HepG2 (cell line): Measurements from ENCODE around the gene PRDM12. TPM values are rescaled to one million over a fixed set of nuclear protein-coding genes. Genes with fewer than 3 reads are reported as not detected.

ENCODE experiments used
- CEBPB ChIP-seq: IDR thresholded peaks from 2 replicates; pipeline ENCODE4 v1.6.1; 2011; ENCODE audit warnings: low read depth, low read length, improper control_type of control experiment, borderline replicate concordance
- GRHL1 ChIP-seq: sonication (generic); formaldehyde crosslinking; conservative IDR thresholded peaks from 2 replicates; pipeline ENCODE4 v1.8.0; 2022; ENCODE audit warnings: missing genetic modification reagents
- HINFP ChIP-seq: sonication (generic); formaldehyde crosslinking; IDR thresholded peaks from 2 replicates; pipeline ENCODE4 v1.4.0; 2020; ENCODE audit warnings: low read depth, mild to moderate bottlenecking, missing genetic modification reagents
- HOXD1 ChIP-seq: sonication (generic); formaldehyde crosslinking; IDR thresholded peaks from 2 replicates; pipeline ENCODE4 v1.5.0; 2020; ENCODE audit warnings: missing genetic modification reagents
- NCOA5 ChIP-seq: sonication (generic); formaldehyde crosslinking; IDR thresholded peaks from 2 replicates; pipeline ENCODE4 v1.4.0; 2020; ENCODE audit warnings: missing genetic modification reagents
- POGK ChIP-seq: sonication (generic); formaldehyde crosslinking; conservative IDR thresholded peaks from 2 replicates; pipeline ENCODE4 v1.8.0; 2022; ENCODE audit warnings: mild to moderate bottlenecking, moderate library complexity, missing genetic modification reagents
- RBAK ChIP-seq: sonication (generic); formaldehyde crosslinking; IDR thresholded peaks from 2 replicates; pipeline ENCODE4 v1.5.1; 2020; ENCODE audit warnings: mild to moderate bottlenecking, missing genetic modification reagents
- RBM39 ChIP-seq: fragments of 200-400 bp; formaldehyde crosslinking; IDR thresholded peaks from one replicate; pipeline ENCODE4 v1.6.1; 2018; ENCODE audit warnings: antibody characterized with exemption, mild to moderate bottlenecking, low read depth, low read length; ENCODE audit not compliant: poor library complexity, severe bottlenecking
- RFX3 ChIP-seq: IDR thresholded peaks from 2 replicates; pipeline ENCODE4 v1.6.1; 2016; ENCODE audit warnings: missing biosample characterization, missing genetic modification reagents
- TMF1 ChIP-seq: sonication (generic); formaldehyde crosslinking; IDR thresholded peaks from 2 replicates; pipeline ENCODE4 v1.8.1; 2022; ENCODE audit warnings: low read depth, missing genetic modification reagents
- U2AF2 ChIP-seq: fragments of 200-400 bp; formaldehyde crosslinking; IDR thresholded peaks from 2 replicates; pipeline ENCODE4 v1.6.1; 2017; ENCODE audit warnings: low read depth, mild to moderate bottlenecking, low read length
- ZNF18 ChIP-seq: sonication (generic); formaldehyde crosslinking; IDR thresholded peaks from 2 replicates; pipeline ENCODE4 v1.8.0; 2022; ENCODE audit warnings: mild to moderate bottlenecking, missing genetic modification reagents; ENCODE audit not compliant: insufficient replicate concordance
- ZNF30 ChIP-seq: sonication (generic); formaldehyde crosslinking; IDR thresholded peaks from 2 replicates; pipeline ENCODE4 v1.5.0; 2020; ENCODE audit warnings: mild to moderate bottlenecking, missing genetic modification reagents
- ZNF34 ChIP-seq: sonication (generic); formaldehyde crosslinking; IDR thresholded peaks from 2 replicates; pipeline ENCODE4 v1.4.0; 2020; ENCODE audit warnings: mild to moderate bottlenecking, missing genetic modification reagents, borderline replicate concordance
- ZNF460 ChIP-seq: sonication (generic); formaldehyde crosslinking; IDR thresholded peaks from 2 replicates; pipeline ENCODE4 v1.5.1; 2020; ENCODE audit warnings: missing genetic modification reagents, mild to moderate bottlenecking, borderline replicate concordance
- ZNF580 ChIP-seq: IDR thresholded peaks from 2 replicates; pipeline ENCODE4 v1.6.1; 2016; ENCODE audit warnings: low read depth, borderline replicate concordance
- ZNF704 ChIP-seq: sonication (generic); formaldehyde crosslinking; IDR thresholded peaks from 2 replicates; pipeline ENCODE4 v1.8.1; 2023; ENCODE audit warnings: mild to moderate bottlenecking, inconsistent platforms, moderate library complexity, missing genetic modification reagents, borderline replicate concordance
- ZNF788 ChIP-seq: sonication (generic); formaldehyde crosslinking; IDR thresholded peaks from 2 replicates; pipeline ENCODE4 v1.5.0; 2020; ENCODE audit warnings: mild to moderate bottlenecking, missing genetic modification reagents, borderline replicate concordance
- polyA plus RNA-seq, 8 experiments: library from polyadenylated mRNA; depleted of rRNA in 3 of 8; stranded (reverse) in 7 of 8; unstranded in 1 of 8; fragments of >200 nt; fragmentation: Illumina TruSeq in 4 of 8; extraction: Trizol in 4 of 8; gene quantifications; 2 replicates each; pipeline versions ENCODE4 v1.2.1 to v1.2.3, GENCODE V29; 2011 to 2016; ENCODE audit warnings: low read depth in 4 of 8, missing spikeins in 1 of 8, mixed read lengths in 1 of 8; ENCODE audit not compliant: insufficient read depth in 1 of 8
- total RNA-seq, 5 experiments: library from RNA; depleted of rRNA; stranded (reverse); fragments of >200 nt; fragmentation: Illumina TruSeq; extraction: Trizol; gene quantifications; 2 replicates each; pipeline ENCODE4 v1.2.3, GENCODE V29; 2016; ENCODE audit warnings: low read depth in 1 of 5

Gene PRDM12
- total and polyA plus RNA-seq, 2 of the 13 experiments (the other 11 are each of a cell fraction or from before 2014, with no cell fraction given): 0.04 to 0.07 TPM

- TF ChIP-seq GRHL1 (CRISPR knock-in tag) (no peak), RBAK (CRISPR knock-in tag) (no peak), RFX3 (CRISPR knock-in tag) (no peak), ZNF18 (CRISPR knock-in tag) (peak; percentile 79), ZNF34 (CRISPR knock-in tag) (no peak), POGK (CRISPR knock-in tag) (peak; percentile 82), CEBPB (no peak), ZNF580 (CRISPR knock-in tag) (peak; percentile 46; the same call in 1 of the 2 replicates), HINFP (CRISPR knock-in tag) (0 out of 2 replicates have a peak, but pooled peaks have one; percentile 38), ZNF704 (CRISPR knock-in tag) (0 out of 2 replicates have a peak, but pooled peaks have one; percentile 79), ZNF30 (CRISPR knock-in tag) (peak; percentile 94), ZNF460 (CRISPR knock-in tag) (no peak), NCOA5 (CRISPR knock-in tag) (no peak), HOXD1 (peak; percentile 76; the same call in 1 of the 2 replicates), ZNF788 (CRISPR knock-in tag) (peak; percentile 81), U2AF2 (no peak), RBM39 (peak; percentile 48), TMF1 (CRISPR knock-in tag) (peak; percentile 87; the same call in 1 of the 2 replicates)
These were observed 16.7 kb downstream of the PRDM12 start (continued) for GRCh38 chr9:130680836-130681768.
